ENCODE measurements around the gene PRKAA2.

Gene PRKAA2

GRCh38 chr1:56719171-56719570 lies 74.1 kb downstream of the PRKAA2 start:
- Histone ChIP-seq H3K27ac (ENCODE audit: low read depth, low read length) (no peak overlapping the region), H3K4me2 (ENCODE audit: low read depth, low read length, poor library complexity, severe bottlenecking) (no peak overlapping the region)
- TF ChIP-seq CTCF (IDR thresholded peaks at IDR 0.05; ENCODE audit: insufficient read depth, low read length, poor library complexity, severe bottlenecking) (no peak), EZH2phosphoT487 (conservative IDR thresholded peaks at IDR 0.05; ENCODE audit: low read length) (no peak)

GRCh38 chr1:56726706-56727105 lies 81.6 kb downstream of the PRKAA2 start:
- H4K20me1 ChIP-seq (ENCODE audit: low read depth, low read length), result no peaks in the 10 kb centered on the region
- no peak overlapping the region for H2AFZ ChIP-seq (ENCODE audit: low read depth, low read length, severe bottlenecking)
- H3K9me2 ChIP-seq (replicated peaks; ENCODE audit: insufficient read depth, low read length), result no peaks in the 10 kb centered on the region
- H3F3A ChIP-seq (ENCODE audit: insufficient read depth), result no peaks in the 10 kb centered on the region
- no peaks in the 10 kb centered on the region for H3K9me3 ChIP-seq (ENCODE audit: insufficient read depth, low read length)
- H3K4me3 ChIP-seq (ENCODE audit: insufficient read depth, low read length, poor library complexity, severe bottlenecking), result no peak overlapping the region
- no peaks in the 10 kb centered on the region for H3K79me2 ChIP-seq (ENCODE audit: insufficient read depth, low read length)
- TF ChIP-seq CTCF (IDR thresholded peaks at IDR 0.05; ENCODE audit: insufficient read depth, low read length, poor library complexity, severe bottlenecking), result no peak
- no peak for TF ChIP-seq EZH2phosphoT487 (conservative IDR thresholded peaks at IDR 0.05; ENCODE audit: low read length)
- no peaks in the 10 kb centered on the region for H3K36me3 ChIP-seq (ENCODE audit: low read length)
- H3K4me2 ChIP-seq (ENCODE audit: low read depth, low read length, poor library complexity, severe bottlenecking), result no peak overlapping the region
- no peak overlapping the region for H3K9ac ChIP-seq (ENCODE audit: low read length)
- H3K27ac ChIP-seq (ENCODE audit: low read depth, low read length), result no peak overlapping the region
- no peaks in the 10 kb centered on the region for H3K27me3 ChIP-seq (ENCODE audit: low read length)

More at GRCh38 chr1:56719171-56719570, 74.1 kb downstream of the PRKAA2 start:
- no peaks in the 10 kb centered on the region for H3K79me2 ChIP-seq (ENCODE audit: insufficient read depth, low read length)
- no peak overlapping the region for H3K4me3 ChIP-seq (ENCODE audit: insufficient read depth, low read length, poor library complexity, severe bottlenecking)
- no peaks in the 10 kb centered on the region for H4K20me1 ChIP-seq (ENCODE audit: low read depth, low read length)
- no peaks in the 10 kb centered on the region for H3K27me3 ChIP-seq (ENCODE audit: low read length)
- no peak overlapping the region for H2AFZ ChIP-seq (ENCODE audit: low read depth, low read length, severe bottlenecking)
- H3F3A ChIP-seq (ENCODE audit: insufficient read depth), result no peaks in the 10 kb centered on the region
- no peaks in the 10 kb centered on the region for H3K9me3 ChIP-seq (ENCODE audit: insufficient read depth, low read length)
- no peak overlapping the region for H3K9ac ChIP-seq (ENCODE audit: low read length)
- H3K9me2 ChIP-seq (replicated peaks; ENCODE audit: insufficient read depth, low read length), result no peaks in the 10 kb centered on the region
- no peaks in the 10 kb centered on the region for H3K36me3 ChIP-seq (ENCODE audit: low read length)

GRCh38 chr1:56728964-56729363 lies 83.8 kb downstream of the PRKAA2 start:
- H3K27me3 ChIP-seq (ENCODE audit: low read length), result no peaks in the 10 kb centered on the region

More at GRCh38 chr1:56728964-56729363, 83.8 kb downstream of the PRKAA2 start:
- Histone ChIP-seq H3K36me3 (ENCODE audit: low read length) (no peaks in the 10 kb centered on the region), H3K79me2 (ENCODE audit: insufficient read depth, low read length) (no peaks in the 10 kb centered on the region), H3K4me2 (ENCODE audit: low read depth, low read length, poor library complexity, severe bottlenecking) (no peak overlapping the region), H2AFZ (ENCODE audit: low read depth, low read length, severe bottlenecking) (no peak overlapping the region), H3K4me3 (ENCODE audit: insufficient read depth, low read length, poor library complexity, severe bottlenecking) (no peak overlapping the region), H4K20me1 (ENCODE audit: low read depth, low read length) (no peaks in the 10 kb centered on the region), H3K27ac (ENCODE audit: low read depth, low read length) (no peak overlapping the region), H3K9me3 (ENCODE audit: insufficient read depth, low read length) (no peaks in the 10 kb centered on the region), H3F3A (ENCODE audit: insufficient read depth) (no peaks in the 10 kb centered on the region), H3K9ac (ENCODE audit: low read length) (no peak overlapping the region), H3K9me2 (replicated peaks; ENCODE audit: insufficient read depth, low read length) (no peaks in the 10 kb centered on the region)
- TF ChIP-seq EZH2phosphoT487 (conservative IDR thresholded peaks at IDR 0.05; ENCODE audit: low read length) (no peak), CTCF (IDR thresholded peaks at IDR 0.05; ENCODE audit: insufficient read depth, low read length, poor library complexity, severe bottlenecking) (no peak)

All from SU-DHL-6 (cell line).